Body of pancreas (tissue), 4 donors: Measurements from ENCODE around the gene LRRC51. TPM values are rescaled to one million over a fixed set of nuclear protein-coding genes. Genes with fewer than 3 reads are reported as not detected.
A peak's percentile ranks its signal among the peaks of the same experiment; 100 is the strongest.

Experiments used
- ATAC-seq: fragments of 150-250 bp; one replicate; pipeline ENCODE4 v1.9.1; 2016
- DNase-seq, 4 donors: peaks; one replicate each; pipeline ENCODE4 v3.0.0-alpha.2; 2019
- H3K27ac ChIP-seq, 4 donors: fragments of 200-600 bp; sonication (generic); 1 replicate in 3 of 4; 2 replicates in 1 of 4; pipeline versions ENCODE4 v1.5.1 to v1.6.1; 2016 to 2019; ENCODE audit warnings: mild to moderate bottlenecking in 1 of 4, mixed read lengths in 1 of 4, moderate library complexity in 1 of 4
- H3K27me3 ChIP-seq, 2 donors: fragments of 200-600 bp; sonication (generic); one replicate each; pipeline ENCODE4 v1.6.0; 2016; ENCODE audit warnings: mild to moderate bottlenecking in 1 of 2
- H3K36me3 ChIP-seq, 2 donors: fragments of 200-600 bp; sonication (generic); replicated peaks in 1 of 2; 2 replicates each; pipeline ENCODE4 v1.5.1; 2016; ENCODE audit warnings: low read depth in 2 of 2; ENCODE audit not compliant: insufficient read depth in 1 of 2
- H3K4me1 ChIP-seq: fragments of 200-600 bp; sonication (generic); one replicate; pipeline ENCODE4 v1.6.0; 2016
- H3K4me3 ChIP-seq, 2 donors: fragments of 200-600 bp; sonication (generic); 1 replicate in 1 of 2; 2 replicates in 1 of 2; pipeline ENCODE4 v1.5.1; 2016 to 2019
- H3K9me3 ChIP-seq, 3 donors: fragments of 200-600 bp; sonication (generic); 1 replicate in 2 of 3; 2 replicates in 1 of 3; pipeline ENCODE4 v1.5.1; 2016
- POLR2A ChIP-seq, 3 donors: fragments of 450-650 bp; IDR thresholded peaks; one replicate each; pipeline ENCODE4 v1.6.1; 2016; ENCODE audit warnings: antibody characterized with exemption in 3 of 3, mild to moderate bottlenecking in 2 of 3
- WGBS, 2 donors: methylation state at CpG; one replicate each; pipeline ENCODE4 v1.1.5; 2017; 5-methylcytosine and 5-hydroxymethylcytosine counted together
- intact Hi-C: fragments of 100-400 bp; cut with DNase I; formaldehyde crosslinking; loops from one replicate; pipeline ENCODE4 v1.15.1; 2023
- total RNA-seq, 2 donors: library from RNA; depleted of rRNA; stranded (reverse); fragments of >200 nt; gene quantifications; one replicate each; pipeline ENCODE4 v1.1.0, GENCODE V29; 2016
- TF ChIP-seq, protein P1 (sequence below), 7 experiments: fragments of 450-650 bp in 4 of 7; fragments of 200-600 bp in 3 of 7; sonication (generic) in 3 of 7; IDR thresholded peaks; one replicate each; pipeline ENCODE4 v1.5.1; 2016 to 2019; ENCODE audit warnings: antibody characterized with exemption in 7 of 7

LRRC51 gene
- total RNA-seq, 2 donors from 2014 or later: 2.3 to 9.9 TPM

DNA sequence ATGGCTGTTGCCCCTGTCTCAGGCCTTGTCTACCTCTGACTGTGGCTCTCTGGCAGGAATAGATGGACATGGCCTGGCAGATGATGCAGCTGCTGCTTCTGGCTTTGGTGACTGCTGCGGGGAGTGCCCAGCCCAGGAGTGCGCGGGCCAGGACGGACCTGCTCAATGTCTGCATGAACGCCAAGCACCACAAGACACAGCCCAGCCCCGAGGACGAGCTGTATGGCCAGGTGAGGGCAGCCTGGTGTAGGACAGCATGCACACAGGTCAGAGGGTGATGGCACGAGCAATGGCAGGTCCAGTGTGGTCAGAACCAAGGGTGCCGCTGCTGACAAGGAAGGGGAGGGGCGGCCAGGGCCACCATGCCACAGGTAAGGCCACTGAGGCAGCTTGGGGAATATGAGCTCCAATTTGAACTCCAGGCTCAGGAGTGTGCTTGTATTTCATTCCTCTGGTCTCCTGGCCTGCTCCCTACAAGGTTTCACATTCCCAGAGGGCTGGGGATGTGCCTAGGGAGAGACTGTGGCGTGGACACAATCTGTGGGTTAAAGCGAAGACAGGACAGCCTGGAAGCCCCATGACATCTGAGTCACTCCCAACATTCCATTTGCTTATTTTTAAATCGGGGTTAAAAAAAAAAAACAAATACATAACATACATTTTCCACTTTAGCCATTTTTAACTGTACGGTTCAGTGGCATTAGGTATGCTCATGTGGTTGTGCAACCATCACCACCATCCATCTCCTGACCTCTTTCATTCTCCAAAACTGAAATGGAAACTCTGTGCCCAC, 55.4 kb downstream of the LRRC51 start:
- ATAC-seq (no peak), DNase-seq (no peak)
- TF ChIP-seq, protein P1, sequence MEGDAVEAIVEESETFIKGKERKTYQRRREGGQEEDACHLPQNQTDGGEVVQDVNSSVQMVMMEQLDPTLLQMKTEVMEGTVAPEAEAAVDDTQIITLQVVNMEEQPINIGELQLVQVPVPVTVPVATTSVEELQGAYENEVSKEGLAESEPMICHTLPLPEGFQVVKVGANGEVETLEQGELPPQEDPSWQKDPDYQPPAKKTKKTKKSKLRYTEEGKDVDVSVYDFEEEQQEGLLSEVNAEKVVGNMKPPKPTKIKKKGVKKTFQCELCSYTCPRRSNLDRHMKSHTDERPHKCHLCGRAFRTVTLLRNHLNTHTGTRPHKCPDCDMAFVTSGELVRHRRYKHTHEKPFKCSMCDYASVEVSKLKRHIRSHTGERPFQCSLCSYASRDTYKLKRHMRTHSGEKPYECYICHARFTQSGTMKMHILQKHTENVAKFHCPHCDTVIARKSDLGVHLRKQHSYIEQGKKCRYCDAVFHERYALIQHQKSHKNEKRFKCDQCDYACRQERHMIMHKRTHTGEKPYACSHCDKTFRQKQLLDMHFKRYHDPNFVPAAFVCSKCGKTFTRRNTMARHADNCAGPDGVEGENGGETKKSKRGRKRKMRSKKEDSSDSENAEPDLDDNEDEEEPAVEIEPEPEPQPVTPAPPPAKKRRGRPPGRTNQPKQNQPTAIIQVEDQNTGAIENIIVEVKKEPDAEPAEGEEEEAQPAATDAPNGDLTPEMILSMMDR (IDR thresholded peaks at IDR 0.05): no peak
- TF ChIP-seq POLR2A (IDR thresholded peaks at IDR 0.05): no peak
- Histone ChIP-seq H3K9me3 (no peaks in the 10 kb centered on the region), H3K27ac (no peak overlapping the region), H3K36me3 (no peaks in the 10 kb centered on the region), H3K27me3 (no peaks in the 10 kb centered on the region), H3K4me3 (no peak overlapping the region), H3K4me1 (no peaks in the 10 kb centered on the region)
- 72 to 79% methylated on average over 12 to 14 of the region's 14 CpGs for WGBS, 2 donors
- intact Hi-C loops: no loop called here

DNA sequence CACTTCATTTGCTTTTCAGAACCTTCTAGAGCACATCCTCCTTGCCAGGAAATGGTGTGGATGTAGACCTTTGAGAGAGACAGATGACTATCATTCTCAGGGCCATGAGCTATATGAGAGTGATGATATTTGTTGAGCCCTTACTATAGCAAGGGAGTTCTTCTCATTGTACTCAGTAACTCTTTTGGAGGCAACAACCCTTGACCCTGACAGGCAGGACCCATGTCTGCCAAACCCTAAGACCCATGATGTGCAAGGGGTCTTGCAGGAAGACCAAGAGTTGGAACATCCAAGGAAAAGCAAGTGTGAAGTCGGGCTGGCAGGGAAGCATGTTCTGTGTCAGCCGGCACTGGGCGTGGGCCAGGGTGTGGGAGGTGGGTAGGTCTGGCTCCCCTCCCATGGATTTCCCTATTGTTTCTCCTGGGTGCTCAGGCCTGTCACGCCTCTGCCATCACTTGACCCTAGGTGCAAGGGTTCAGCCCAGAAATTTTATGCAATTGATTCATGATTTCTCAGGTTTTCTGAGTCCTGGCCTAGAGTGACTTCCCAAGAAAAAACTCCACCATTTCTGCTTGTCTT, 56.1 kb downstream of the LRRC51 start:
- Histone ChIP-seq H3K27me3 (no peaks in the 10 kb centered on the region), H3K4me1 (no peaks in the 10 kb centered on the region), H3K9me3 (no peaks in the 10 kb centered on the region), H3K36me3 (no peaks in the 10 kb centered on the region), H3K27ac (no peak overlapping the region), H3K4me3 (no peak overlapping the region)
- 91 to 93% methylated on average over 4 of the region's 4 CpGs for WGBS, 2 donors
- TF ChIP-seq, protein P1 (IDR thresholded peaks at IDR 0.05): no peak
- TF ChIP-seq POLR2A (IDR thresholded peaks at IDR 0.05): no peak
- ATAC-seq (no peak), DNase-seq (no peak)
- intact Hi-C loops: no loop called here

DNA sequence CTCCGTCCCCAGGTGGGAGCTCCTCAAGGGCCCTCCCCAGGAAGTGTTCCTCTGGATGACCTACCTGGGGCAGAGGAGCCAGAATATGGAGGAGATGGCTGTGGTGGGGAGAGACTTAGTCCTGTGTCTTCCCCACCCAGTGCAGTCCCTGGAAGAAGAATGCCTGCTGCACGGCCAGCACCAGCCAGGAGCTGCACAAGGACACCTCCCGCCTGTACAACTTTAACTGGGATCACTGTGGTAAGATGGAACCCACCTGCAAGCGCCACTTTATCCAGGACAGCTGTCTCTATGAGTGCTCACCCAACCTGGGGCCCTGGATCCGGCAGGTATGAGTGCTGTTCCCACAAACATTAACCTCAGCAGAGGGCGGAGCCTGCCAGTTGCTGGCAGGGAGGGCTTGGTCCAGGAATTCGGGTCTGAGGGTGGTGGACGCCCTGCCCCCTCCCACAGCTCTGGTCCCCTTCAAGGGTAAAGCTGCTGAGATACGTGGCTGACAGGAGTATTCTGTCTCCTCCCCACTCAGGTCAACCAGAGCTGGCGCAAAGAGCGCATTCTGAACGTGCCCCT, 58.3 kb downstream of the LRRC51 start:
- Histone ChIP-seq H3K27me3 (no peaks in the 10 kb centered on the region), H3K4me1 (peaks cover 2% of the 10 kb centered on the region), H3K27ac (no peak overlapping the region), H3K9me3 (no peaks in the 10 kb centered on the region), H3K36me3 (no peaks in the 10 kb centered on the region), H3K4me3 (no peak overlapping the region)
- no peak for TF ChIP-seq POLR2A (IDR thresholded peaks at IDR 0.05)
- TF ChIP-seq, protein P1 (IDR thresholded peaks at IDR 0.05): no peak
- ATAC-seq (no peak), DNase-seq (peak in 1 of 4 donors; percentile 15)
- intact Hi-C loops: no loop called here
- 59 to 62% methylated on average over 6 to 11 of the region's 12 CpGs for WGBS, 2 donors

DNA sequence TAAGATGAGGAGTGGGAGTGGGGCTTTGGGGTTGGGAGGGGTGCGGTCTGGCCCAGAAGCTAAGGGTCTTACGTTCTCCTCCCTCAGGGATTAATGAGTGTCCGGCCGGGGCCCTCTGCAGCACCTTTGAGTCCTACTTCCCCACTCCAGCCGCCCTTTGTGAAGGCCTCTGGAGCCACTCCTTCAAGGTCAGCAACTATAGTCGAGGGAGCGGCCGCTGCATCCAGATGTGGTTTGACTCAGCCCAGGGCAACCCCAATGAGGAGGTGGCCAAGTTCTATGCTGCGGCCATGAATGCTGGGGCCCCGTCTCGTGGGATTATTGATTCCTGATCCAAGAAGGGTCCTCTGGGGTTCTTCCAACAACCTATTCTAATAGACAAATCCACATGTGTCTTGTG, 58.9 kb downstream of the LRRC51 start:
- no peaks in the 10 kb centered on the region for H3K9me3 ChIP-seq
- no peak overlapping the region for H3K27ac ChIP-seq
- ATAC-seq (no peak), DNase-seq (no peak)
- H3K36me3 ChIP-seq: no peaks in the 10 kb centered on the region
- intact Hi-C loops: no loop called here
- TF ChIP-seq POLR2A (IDR thresholded peaks at IDR 0.05): no peak
- TF ChIP-seq, protein P1 (IDR thresholded peaks at IDR 0.05): no peak
- H3K4me1 ChIP-seq: peaks cover 3% of the 10 kb centered on the region
- 83 to 97% methylated on average over 6 to 11 of the region's 11 CpGs for WGBS, 2 donors
- no peak overlapping the region for H3K4me3 ChIP-seq
- H3K27me3 ChIP-seq: no peaks in the 10 kb centered on the region
